Spleen (tissue), 7 donors: ENCODE data around the gene PLXNA3.

Source experiments
- POLR2A ChIP-seq, 3 donors: fragments of 450-650 bp; IDR thresholded peaks; one replicate each; pipeline ENCODE4 v1.5.1; 2017; ENCODE audit warnings: antibody characterized with exemption in 3 of 3, mild to moderate bottlenecking in 1 of 3
- POLR2AphosphoS5 ChIP-seq, 3 donors: sonication (generic); formaldehyde crosslinking; IDR thresholded peaks; one replicate each; pipeline ENCODE4 v1.5.1; 2017; ENCODE audit warnings: antibody characterized with exemption in 3 of 3
- TF ChIP-seq, protein P1 (sequence below), 11 experiments: fragments of 200-600 bp in 7 of 11; fragments of 450-650 bp in 4 of 11; sonication (generic) in 4 of 11; IDR thresholded peaks in 8 of 11; conservative IDR thresholded peaks in 3 of 11; 1 replicate in 7 of 11; 2 replicates in 4 of 11; pipeline versions ENCODE4 v1.4.0 to v1.8.0; 2016 to 2021; ENCODE audit warnings: antibody characterized with exemption in 11 of 11, inconsistent platforms in 4 of 11, mild to moderate bottlenecking in 1 of 11
- donor health status: DM: no; HTN: no; CAD: no; lungs with moderate emphysema.
- donor health status: DM: no; HTN: no; CAD: no.
- donor health status: DM: no; HTN: no; CAD: no.

DNA sequence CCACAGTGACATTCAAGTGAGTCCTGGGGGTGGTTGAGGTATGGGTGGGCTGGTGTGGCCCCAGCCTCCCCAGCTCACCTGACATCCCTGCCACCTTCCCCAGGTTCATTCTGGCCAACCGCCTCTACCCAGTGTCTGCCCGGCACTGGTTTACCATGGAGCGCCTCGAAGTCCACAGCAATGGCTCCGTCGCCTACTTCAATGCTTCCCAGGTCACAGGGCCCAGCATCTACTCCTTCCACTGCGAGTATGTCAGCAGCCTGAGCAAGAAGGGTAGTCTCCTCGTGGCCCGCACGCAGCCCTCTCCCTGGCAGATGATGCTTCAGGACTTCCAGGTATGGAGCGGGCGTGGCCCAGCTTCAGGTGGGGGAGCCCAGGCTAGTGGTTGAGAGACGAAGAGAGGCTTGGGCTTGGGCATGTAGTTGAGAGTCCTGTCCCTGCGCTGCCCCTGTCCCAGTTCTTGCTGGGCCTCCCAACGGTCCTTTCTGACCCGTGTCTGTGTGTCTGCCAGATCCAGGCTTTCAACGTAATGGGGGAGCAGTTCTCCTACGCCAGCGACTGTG, 22.8 kb upstream of the PLXNA3 start:
- TF ChIP-seq, protein P1, sequence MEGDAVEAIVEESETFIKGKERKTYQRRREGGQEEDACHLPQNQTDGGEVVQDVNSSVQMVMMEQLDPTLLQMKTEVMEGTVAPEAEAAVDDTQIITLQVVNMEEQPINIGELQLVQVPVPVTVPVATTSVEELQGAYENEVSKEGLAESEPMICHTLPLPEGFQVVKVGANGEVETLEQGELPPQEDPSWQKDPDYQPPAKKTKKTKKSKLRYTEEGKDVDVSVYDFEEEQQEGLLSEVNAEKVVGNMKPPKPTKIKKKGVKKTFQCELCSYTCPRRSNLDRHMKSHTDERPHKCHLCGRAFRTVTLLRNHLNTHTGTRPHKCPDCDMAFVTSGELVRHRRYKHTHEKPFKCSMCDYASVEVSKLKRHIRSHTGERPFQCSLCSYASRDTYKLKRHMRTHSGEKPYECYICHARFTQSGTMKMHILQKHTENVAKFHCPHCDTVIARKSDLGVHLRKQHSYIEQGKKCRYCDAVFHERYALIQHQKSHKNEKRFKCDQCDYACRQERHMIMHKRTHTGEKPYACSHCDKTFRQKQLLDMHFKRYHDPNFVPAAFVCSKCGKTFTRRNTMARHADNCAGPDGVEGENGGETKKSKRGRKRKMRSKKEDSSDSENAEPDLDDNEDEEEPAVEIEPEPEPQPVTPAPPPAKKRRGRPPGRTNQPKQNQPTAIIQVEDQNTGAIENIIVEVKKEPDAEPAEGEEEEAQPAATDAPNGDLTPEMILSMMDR (IDR thresholded peaks at IDR 0.05 in 8 of 11, conservative IDR thresholded peaks at IDR 0.05 in 3 of 11): no peak
- TF ChIP-seq POLR2AphosphoS5 (IDR thresholded peaks at IDR 0.05) (peak in 1 of 3 donors; percentile 31), POLR2A (IDR thresholded peaks at IDR 0.05) (no peak)
